Anterior cingulate cortex (tissue), 58 donors: ENCODE data around the gene RABAC1.
"Not testable (repeated sequence)": the region's sequence is repeated elsewhere in the genome, so short reads cannot be mapped to it uniquely, and the experiment has no call there.

Source experiments
- DNase-seq, 58 donors: peaks; one replicate each; lab custom pipeline; 2025; lab: John Stamatoyannopoulos, UW

Gene RABAC1

DNA sequence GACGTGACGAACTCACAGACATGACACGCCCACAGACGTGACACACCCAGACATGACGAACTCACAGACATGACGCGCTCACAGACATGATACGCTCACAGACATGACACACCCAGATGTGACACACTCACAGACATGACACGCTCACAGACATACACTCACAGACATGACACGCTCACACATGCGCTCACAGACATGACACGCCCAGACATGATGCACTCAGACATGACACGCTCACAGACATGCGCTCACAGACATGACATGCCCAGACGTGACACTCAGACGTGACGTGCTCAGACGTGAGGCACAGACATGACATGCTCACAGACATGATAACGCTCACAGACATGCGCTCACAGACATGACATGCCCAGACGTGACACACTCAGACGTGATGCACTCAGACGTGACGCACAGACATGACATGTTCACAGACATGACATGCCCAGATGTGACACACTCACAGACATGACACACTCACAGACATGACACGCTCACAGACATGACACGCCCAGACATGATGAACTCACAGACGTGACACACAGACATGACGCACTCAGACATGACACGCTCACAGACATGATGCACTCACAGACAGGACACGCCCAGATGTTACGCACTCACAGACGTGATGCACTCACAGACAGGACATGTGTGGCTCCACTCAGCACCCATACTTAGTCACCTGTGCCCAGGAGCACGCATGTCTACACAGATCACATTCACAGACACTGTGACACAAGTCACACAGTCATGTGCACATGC lies 39.0 kb downstream of the RABAC1 start:
- DNase-seq = no peak

DNA sequence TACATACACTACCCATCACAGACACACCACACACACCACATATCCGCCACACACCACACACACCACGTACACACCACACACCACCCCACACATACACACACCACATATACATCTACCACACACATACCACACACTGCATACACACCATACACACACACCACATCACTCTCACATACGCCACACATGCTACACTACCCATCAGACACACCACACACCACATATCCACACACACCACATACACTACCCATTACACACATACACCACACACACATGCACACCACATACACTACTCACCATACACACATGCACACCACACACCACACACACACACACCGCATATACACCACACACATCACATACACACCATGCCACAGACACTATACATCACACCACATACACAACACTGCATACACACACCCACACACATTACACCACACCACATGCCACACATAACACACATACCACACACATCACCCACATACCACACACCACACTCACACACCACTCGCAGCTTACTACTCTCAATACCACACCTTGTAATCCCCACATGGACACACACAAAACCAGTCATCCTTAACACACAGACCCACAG lies 40.4 kb downstream of the RABAC1 start:
- no peak for DNase-seq

DNA sequence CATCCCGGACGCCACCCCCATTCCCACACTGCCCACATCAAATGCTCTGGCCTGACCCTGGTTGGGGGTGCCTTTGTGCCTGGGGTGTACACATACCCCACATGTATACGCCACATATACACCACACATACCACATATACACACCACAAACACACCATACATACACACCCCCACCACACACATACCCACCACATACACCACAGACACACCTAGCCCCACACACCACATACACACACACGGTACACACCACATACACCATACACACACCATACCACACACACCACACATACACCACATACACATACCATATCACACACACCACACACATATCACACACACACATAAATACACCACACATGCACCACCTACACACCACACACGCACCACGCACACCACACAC lies 41.0 kb downstream of the RABAC1 start:
- no peak for DNase-seq

DNA sequence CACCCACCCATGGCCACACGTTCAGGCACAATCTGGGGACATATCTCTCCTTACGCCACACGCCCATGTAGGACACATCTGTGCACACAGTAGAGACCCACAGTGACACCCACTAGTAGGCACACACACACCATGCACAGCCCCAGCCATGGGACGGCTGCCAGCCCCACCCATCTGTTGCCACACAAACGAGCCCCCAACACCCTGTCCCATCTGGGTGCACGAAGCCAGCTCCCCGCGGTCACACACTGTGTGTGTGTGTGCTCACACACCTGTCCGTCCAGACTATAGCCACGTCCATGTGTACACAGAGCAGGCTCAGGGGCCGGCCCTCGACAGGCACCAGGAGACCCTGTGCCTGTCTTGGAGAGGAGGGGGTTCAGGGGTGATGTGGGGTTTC lies 41.4 kb downstream of the RABAC1 start:
- DNase-seq = no peak

DNA sequence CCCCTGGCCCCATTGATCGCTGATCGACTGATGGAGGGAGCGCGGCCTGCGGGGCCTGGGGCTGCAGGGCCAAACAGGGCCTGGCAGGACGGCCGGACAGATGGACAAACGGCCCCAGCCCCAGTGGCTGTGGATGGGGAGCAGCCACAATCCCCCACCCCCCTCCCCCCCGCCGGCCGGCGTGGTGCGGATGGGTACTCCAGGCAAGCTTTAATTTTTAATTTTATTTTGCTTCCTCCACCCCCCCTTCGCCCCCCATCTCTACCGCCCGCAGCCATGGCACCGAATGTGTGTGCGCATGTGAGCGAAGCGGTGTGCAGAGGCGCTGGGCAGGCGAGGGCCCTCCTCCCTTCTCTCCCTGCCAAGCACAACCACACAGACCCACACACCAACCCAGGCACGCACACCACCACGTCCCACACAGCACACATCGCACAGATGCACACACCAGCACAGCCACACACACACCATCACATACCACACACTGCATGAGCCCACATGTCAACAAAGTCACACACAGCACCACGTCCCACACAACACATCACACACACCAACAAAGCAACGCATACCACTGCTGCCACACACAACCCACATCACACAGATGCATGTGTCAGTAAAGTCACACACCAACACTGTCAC lies 43.2 kb downstream of the RABAC1 start:
- DNase-seq = no peak

DNA sequence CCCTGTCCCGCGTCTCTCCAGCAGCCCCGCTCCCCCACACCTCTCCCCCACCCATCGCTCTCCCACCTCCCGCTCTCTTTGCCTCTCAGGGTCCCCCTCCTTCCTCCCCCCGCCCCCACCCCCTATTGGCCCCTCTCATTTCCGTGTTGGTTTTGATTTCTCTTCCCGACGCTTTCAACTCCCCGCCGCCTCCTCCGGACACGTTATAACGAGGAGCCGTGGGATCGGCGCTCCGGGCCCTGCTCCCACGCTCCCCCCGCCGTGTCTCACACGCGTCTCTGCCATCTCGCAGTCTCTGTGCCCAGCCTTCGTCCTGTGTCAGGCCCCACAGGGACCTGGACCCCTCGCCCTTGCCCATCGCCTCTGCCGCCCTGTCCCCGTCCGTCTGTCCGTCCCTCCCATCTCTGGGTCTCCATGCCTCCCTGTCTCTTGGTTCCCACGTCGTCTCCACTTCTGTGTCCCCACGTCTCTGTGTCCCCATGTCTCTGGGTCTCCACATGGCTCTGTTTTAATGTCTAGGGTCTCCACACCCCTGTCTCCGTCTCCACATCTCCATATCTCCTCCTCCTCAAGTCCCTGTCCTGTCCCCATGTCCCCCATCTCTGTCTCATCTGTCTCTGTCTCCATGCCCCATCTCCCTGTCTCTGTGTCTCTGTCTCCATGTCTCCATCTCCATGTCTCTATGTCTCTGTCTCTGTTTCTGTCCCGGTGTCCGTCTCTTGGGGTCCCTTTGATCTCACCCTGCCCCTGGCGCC lies 43.9 kb downstream of the RABAC1 start:
- no peak for DNase-seq

DNA sequence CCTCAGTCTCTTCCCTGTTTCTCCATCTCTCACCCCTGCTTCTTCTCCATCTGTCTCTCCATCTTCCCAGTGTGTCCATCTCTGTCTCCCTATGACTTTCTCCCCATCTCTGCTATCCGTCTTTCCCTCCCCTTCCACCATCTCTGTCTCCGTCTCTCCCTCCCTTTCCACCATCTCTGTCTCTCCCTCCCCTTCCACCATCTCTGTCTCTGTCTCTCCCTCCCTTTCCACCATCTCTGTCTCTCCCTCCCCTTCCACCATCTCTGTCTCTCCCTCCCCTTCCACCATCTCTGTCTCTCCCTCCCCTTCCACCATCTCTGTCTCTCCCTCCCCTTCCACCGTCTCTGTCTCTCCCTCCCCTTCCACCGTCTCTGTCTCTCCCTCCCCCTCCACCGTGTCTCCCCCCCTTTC lies 44.7 kb downstream of the RABAC1 start:
- not testable (repeated sequence) for DNase-seq

DNA sequence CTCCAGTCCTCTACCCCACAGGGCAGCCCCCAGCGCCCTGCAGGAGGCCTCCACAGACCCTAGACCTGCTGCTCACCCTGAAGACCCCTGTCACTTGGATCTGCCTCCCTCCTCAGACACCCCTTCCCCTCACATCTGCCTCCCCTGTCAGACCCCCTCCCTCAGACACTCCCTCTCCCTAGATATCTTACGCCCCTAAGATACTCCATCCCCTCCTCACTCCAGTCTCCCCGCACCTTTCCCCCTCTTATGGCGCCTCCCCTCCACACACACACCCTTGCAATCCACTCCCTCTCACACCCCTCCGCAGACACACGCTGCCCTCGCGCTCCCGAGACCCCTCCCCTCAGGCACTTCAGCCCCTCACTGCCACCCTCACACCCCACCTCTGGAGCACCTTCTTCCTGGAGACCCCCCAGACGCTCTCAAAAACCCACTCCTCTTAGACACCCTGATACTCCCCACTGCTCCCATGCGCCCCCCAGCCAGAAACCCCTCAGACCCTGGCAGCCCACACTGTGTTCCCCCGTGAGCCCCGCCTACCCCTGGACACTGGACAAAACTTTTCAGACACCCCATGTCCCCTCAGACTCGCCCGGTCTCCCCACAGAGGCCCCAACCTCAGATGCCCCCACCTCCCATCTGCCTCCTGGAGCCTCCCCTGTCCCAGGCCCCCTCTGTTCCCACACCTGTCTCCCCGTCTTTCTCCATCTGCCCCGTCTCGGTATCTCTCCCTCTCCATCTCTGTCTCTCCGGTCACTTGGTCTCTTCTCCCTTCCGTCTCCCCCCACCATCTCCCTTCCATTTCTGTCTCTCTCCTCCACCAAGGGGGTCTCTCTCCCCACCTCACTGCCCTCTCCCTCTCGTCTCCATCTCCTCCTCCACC lies 45.3 kb downstream of the RABAC1 start:
- DNase-seq = no peak

DNA sequence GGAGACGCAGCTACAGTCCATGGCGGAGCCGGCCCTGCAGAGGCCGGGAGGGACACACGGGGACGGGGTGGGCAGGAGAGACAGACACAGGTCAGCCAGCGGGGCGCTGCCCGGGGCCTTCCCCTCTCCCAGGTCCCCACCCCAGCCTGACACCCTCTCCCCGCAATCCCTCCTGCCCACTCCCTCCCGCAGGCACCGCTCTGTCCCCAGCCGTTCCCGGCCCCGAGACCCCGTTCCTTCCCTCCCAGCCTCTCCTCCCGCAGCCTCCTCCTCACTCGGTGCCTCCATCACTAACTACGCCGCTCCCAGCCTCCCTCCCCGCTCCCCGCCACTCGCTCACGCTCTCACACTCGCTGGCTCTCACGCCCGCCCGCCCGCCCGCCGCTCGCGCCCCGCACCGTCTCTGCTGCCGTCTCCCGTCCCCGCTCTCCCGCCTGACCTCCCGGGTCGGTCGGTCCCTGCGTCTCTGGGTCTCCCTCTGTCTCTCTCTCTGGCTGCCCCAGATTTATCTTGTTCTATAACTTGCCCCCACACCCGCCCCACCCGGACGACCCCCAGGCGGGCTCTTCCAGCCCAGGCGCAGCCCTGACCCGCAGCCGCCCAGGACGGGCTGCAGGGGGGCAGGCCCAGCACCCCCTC lies 46.1 kb downstream of the RABAC1 start:
- no peak for DNase-seq

DNA sequence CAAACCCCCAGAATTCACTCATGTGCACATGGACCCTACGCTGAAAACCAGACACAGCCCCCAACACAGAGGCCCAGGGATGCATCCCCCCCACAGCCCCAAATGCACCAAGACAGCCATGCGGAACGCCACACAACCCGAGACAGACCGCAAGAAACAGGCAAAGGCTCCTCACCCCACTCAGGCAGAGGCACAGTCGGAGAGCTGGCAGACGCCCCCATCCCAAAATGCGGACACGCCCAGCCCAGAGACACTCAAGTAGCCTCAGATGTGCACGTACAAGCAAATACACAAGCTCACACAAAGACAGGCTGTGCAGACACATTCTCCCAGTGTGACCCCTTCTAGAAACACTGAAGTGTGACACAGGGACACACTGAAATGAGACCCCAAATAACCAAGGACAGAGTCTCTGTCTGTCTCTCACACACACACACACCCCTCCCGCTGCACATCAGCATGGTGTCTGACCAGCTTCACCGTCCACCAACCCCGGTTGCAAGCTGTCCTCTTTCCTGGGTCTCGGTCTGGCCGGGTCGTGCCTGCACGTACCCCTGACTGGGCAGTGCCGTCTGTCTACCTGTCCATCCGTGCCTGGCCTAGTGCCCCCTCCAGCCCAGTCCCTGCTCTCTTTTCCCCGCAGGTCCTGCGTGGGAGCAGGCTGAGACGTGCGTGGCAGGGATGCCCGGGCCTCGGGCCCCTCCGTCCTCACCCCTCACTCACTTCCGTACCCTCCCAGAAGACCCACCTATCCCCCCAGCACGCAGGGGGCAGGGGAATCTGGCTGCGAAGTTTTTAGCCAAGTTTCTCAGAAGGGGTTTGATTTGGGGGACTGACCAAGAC lies 47.0 kb downstream of the RABAC1 start:
- no peak for DNase-seq

DNA sequence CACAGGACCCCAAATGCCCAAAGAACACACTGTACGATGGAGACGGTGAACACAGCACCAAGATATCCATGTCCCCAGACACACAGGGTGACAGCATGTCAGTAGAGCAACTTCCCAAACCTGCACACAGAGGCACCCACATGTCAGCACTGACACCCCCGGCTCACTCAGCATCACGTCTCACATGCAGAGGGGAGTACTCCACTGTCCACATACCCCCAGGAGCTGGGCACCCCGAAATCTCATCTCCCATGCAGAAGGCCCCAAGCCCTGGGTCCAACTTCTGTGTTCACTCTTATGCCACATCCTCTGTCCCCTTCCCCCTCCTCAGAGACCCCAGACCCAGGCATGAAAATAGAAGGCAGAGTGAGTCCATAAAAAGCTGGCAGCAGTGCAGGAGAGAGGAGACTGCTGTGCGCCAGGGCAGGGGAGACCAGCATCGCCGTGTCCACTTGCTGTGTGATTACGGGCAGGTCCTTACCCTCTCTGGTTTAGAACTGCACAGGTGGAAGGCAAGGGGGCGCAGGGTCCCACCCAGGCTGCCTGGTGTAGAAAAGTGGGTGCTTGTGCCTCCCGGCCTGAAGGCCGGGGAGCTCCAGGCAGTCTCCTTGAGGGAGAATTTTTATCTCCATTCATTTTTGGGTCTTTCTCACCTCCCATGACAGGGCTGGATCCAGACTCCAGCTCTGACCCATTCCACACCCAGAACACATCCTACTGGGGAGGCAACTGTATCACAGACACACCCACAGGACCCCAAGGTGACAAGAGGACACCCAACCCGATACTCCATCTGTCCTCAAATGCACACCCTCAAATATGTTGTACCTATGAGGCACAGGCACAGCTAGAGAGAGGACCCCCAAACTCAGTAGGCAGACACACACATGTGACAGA lies 47.9 kb downstream of the RABAC1 start:
- DNase-seq = no peak

DNA sequence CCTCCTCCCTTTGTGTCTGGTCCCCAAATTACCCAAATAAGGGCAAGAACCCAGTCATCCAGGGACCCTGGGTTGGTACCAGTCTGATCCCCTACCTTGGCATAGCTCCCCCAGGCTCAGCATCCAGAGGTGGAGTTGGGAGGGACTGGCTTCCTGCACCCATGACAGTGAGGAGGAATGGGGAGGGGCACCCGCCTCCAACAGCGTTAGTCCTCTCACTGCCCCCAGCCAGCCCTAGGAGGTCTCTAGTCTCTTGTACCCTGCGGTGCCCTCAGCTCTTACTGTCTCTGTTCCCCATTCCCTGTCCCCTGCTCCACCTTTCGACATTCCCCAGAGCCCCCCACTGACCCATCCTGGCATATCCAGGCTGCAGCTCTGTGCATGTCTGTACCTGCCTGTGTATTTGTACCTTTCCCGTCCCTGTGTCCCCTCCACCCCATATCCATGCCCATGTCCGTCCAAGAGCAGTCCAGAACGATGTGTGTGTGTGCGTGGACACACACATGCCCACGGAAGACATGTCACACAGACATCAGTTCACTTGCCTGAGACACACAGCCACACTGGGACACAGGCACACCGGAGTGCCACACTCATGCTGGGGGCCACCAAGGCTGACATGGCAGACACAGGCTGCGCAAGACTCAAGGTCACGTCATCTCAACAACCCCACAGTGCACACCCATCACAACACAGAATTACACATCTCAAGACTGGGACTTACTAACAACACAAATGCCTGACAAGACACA lies 48.7 kb downstream of the RABAC1 start:
- DNase-seq = no peak

DNA sequence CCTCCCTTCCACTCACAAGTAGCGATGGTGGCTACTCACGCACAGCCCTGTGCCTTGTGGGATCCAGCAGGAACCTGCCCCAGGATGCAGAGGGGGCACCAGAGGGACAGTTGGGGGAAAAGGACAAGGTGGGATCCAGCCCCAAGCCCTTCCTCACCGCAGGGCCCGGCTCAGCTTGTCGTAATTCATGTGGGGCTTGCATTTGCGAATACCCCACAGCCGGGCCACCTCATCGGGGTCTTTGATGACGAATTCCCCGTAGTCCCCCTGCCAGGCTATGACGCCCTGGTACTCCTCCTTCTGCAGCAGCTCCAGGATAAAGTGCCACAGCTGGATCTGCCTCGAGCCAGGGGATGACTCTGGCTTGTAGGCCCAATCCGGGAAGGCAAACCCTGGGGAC lies 49.4 kb downstream of the RABAC1 start:
- DNase-seq = no peak

DNA sequence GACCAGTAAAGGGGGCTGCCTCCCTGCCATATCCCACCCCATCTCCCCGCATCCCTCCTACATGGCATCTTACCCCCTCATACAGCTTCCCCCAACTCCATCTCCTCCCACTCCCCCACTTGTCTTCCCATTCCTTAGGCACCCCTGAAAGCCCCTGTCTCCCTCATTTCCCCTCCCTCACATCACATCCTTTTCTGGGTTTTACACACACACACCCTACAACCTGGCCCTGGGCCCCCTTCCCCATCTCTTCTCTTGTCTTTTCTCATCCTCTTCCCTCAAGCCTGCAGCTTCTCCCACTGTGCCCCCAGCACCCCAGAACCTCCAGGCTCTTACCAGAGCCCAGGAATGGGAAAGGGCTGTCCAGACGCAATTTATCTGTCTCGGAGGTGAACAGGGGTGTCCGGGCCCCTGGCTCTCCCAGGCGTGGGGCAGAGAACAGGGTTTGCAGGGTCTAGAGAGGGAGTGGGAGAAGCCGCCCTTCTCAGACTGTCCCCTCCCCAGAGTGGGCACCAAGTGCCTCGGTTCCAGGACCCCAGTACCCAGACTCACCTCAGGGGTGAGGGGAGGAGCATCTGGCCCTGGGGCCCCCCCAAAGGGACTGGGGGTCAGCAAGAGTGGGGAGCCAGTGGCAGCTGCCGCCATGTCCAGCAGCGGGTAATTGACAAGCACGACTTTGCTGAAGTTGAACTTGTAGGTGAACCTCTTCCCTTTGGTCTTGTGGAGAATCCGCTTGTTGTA lies 50.2 kb downstream of the RABAC1 start:
- no peak for DNase-seq

DNA sequence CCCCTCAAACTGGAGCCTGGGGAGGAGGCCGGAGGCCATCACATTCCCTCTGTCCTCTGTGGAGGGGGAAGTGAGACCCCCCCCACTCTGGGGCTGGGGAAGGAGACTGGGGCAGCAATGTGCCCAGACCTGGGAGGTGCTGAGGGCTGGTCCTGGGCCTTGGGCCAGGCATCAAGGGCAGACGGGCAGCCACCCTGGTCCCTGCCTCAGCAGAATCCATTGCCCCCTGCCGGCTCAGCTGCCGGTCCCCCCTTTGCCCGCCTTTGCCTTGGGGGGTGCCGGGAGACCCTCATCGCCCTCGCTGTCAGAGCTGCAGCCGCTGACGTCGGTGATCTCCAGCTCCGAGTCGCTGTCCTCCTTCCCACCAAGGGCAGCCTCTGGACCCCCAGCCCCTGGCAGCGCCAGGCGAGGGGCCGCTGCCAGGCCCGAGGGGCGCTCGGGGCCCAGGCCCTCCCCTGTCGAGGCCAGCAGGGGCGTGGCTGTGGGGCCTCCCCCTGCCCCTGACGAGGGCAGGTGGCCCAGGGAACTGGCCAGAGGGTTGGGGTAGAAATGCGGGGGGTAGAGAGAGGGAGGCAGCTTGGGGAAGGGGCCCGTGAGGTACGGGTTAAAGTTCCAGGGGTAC lies 51.0 kb downstream of the RABAC1 start:
- no peak for DNase-seq
